ENCODE results near the gene FOXB1.

- TF ChIP-seq CTCF (IDR thresholded peaks at IDR 0.05) = no peak
- no peak for TF ChIP-seq ZNF512 (CRISPR knock-in tag; IDR thresholded peaks at IDR 0.05; ENCODE audit: borderline replicate concordance)
- TF ChIP-seq NFE2L1 (CRISPR knock-in tag; IDR thresholded peaks at IDR 0.05) = no peak
- no peak for TF ChIP-seq E2F1 (CRISPR knock-in tag; IDR thresholded peaks at IDR 0.05)
- no peak for TF ChIP-seq IRF1 (CRISPR knock-in tag; IDR thresholded peaks at IDR 0.05)
- TF ChIP-seq ELF4 (CRISPR knock-in tag; IDR thresholded peaks at IDR 0.05; ENCODE audit: low read depth) = no peak
- no peak for TF ChIP-seq ZNF121 (CRISPR knock-in tag; IDR thresholded peaks at IDR 0.05)
- no peak for TF ChIP-seq OVOL2 (CRISPR knock-in tag; IDR thresholded peaks at IDR 0.05; ENCODE audit: borderline replicate concordance)
- no peak for TF ChIP-seq USF2 (CRISPR knock-in tag; IDR thresholded peaks at IDR 0.05)
- TF ChIP-seq ESRRA (CRISPR knock-in tag; IDR thresholded peaks at IDR 0.05; ENCODE audit: borderline replicate concordance) = no peak
- no peak for TF ChIP-seq ATF3 (CRISPR knock-in tag; conservative IDR thresholded peaks at IDR 0.05)
- TF ChIP-seq ETV6 (CRISPR knock-in tag; IDR thresholded peaks at IDR 0.05) = no peak
Observed at GRCh38 chr15:60005352-60006202, 1.5 kb downstream of the FOXB1 start.
